HEK293T (cell line): ENCODE results near the gene GAB1.

Source experiments
- BHLHE40 ChIP-seq: fragments of 450-650 bp; IDR thresholded peaks from 2 replicates; pipeline ENCODE4 v1.6.1; 2016; ENCODE audit warnings: mild to moderate bottlenecking, moderate library complexity, borderline replicate concordance
- FOXA1 ChIP-seq: fragments of 450-650 bp; IDR thresholded peaks from 2 replicates; pipeline ENCODE4 v1.6.1; 2016; ENCODE audit warnings: mild to moderate bottlenecking
- HDGF ChIP-seq: fragments of 450-650 bp; IDR thresholded peaks from 2 replicates; pipeline ENCODE4 v1.6.1; 2017; ENCODE audit warnings: antibody characterized with exemption, borderline replicate concordance
- L3MBTL2 ChIP-seq: fragments of 450-650 bp; conservative IDR thresholded peaks from 2 replicates; pipeline ENCODE4 v1.6.1; 2016; ENCODE audit warnings: mild to moderate bottlenecking
- PKNOX1 ChIP-seq: fragments of 450-650 bp; IDR thresholded peaks from 2 replicates; pipeline ENCODE4 v1.6.1; 2016
- SUZ12 ChIP-seq: fragments of 450-650 bp; IDR thresholded peaks from 2 replicates; pipeline ENCODE4 v1.6.1; 2016; ENCODE audit warnings: mild to moderate bottlenecking

GRCh38 chr4:143346206-143346605 is 9.5 kb downstream of the GAB1 start:
- no peak for TF ChIP-seq HDGF
- TF ChIP-seq SUZ12: no peak
- TF ChIP-seq PKNOX1: no peak
- TF ChIP-seq L3MBTL2: no peak
- TF ChIP-seq FOXA1: no peak
- no peak for TF ChIP-seq BHLHE40
